GM12878 (cell line): ENCODE results near the gene PPP1R27.

Experiments
- CREB1 ChIP-seq: IDR thresholded peaks from 2 replicates; pipeline ENCODE4 v1.6.1; 2012; ENCODE audit warnings: low read depth, mild to moderate bottlenecking, inconsistent platforms
- CTCF ChIP-seq, 3 experiments: IDR thresholded peaks in 2 of 3; conservative IDR thresholded peaks in 1 of 3; 2 replicates each; pipeline ENCODE4 v1.5.1; 2011; ENCODE audit warnings: low read depth in 3 of 3, low read length in 3 of 3, mild to moderate bottlenecking in 3 of 3, control low read depth in 2 of 3, moderate library complexity in 2 of 3, inconsistent platforms in 1 of 3, mixed read lengths in 1 of 3; ENCODE audit not compliant: control insufficient read depth in 2 of 3, insufficient read depth in 1 of 3; ENCODE audit errors: extremely low read depth in 1 of 3
- RAD21 ChIP-seq: IDR thresholded peaks from 2 replicates; pipeline ENCODE4 v1.6.1; 2011; ENCODE audit warnings: mild to moderate bottlenecking, low read depth, low read length, moderate library complexity; ENCODE audit not compliant: insufficient read depth

GRCh38 chr17:81802856-81803643 lies 31.8 kb downstream of the PPP1R27 start:
- TF ChIP-seq CTCF (IDR thresholded peaks at IDR 0.05 in 2 of 3, conservative IDR thresholded peaks at IDR 0.05 in 1 of 3; ENCODE audit: control insufficient read depth in 2 of 3, extremely low read depth in 1 of 3, insufficient read depth in 1 of 3, low read depth in 3 of 3, low read length in 3 of 3) (no peak), CREB1 (no peak), RAD21 (no peak)
